HG03175 (cell line): ENCODE results near the gene TMCO1.
"Not testable (repeated sequence)": the region's sequence is repeated elsewhere in the genome, so short reads cannot be mapped to it uniquely, and the experiment has no call there.

Experiments
- ATAC-seq: cut with Tn5 transposase; IDR thresholded peaks from one replicate; pipeline ENCODE4 v1.9.1; 2021; ENCODE audit warnings: mild to moderate bottlenecking, moderate library complexity; ENCODE audit not compliant: unreplicated experiment

The TMCO1 gene

DNA sequence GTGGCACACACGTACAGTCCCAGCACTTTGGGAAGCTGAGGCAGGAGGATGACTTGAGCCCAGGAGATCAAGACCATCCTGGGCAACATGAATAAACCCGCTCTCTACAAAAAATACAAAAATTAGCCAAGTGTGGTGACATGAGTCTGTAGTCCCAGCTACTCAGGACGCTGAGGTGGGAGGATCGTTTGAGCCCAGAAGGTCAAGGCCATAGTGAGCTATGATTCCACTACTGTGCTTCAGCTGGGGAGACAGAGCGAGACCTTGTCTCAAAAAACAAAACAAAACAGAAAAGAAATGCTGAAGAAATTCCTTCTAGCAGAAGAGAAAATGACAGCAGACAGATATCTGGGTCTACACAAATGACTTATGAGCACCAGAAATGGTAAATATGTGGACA lies 80.6 kb downstream of the TMCO1 start:
- ATAC-seq: no peak

DNA sequence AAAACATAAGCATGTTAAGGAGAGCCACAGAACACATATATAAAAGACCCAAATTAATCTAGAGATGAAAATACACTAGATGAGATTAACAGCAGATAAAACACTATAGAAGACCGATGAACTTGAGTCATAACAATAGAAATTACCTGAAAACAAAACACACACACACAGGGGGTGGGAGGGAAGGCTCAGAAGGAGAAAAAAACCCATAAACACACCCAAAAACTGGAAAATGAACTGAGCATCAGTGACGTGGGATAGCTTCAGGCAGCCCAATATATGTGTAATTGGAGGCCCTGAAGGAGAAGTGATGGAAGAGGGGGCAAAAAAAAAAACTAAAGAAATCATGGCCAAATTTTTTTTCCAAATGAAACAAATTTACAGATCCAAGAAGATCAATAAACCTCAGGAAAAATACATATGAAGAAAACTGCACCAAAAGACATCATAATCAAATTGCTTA lies 81.7 kb downstream of the TMCO1 start:
- peak; percentile 56 for ATAC-seq

DNA sequence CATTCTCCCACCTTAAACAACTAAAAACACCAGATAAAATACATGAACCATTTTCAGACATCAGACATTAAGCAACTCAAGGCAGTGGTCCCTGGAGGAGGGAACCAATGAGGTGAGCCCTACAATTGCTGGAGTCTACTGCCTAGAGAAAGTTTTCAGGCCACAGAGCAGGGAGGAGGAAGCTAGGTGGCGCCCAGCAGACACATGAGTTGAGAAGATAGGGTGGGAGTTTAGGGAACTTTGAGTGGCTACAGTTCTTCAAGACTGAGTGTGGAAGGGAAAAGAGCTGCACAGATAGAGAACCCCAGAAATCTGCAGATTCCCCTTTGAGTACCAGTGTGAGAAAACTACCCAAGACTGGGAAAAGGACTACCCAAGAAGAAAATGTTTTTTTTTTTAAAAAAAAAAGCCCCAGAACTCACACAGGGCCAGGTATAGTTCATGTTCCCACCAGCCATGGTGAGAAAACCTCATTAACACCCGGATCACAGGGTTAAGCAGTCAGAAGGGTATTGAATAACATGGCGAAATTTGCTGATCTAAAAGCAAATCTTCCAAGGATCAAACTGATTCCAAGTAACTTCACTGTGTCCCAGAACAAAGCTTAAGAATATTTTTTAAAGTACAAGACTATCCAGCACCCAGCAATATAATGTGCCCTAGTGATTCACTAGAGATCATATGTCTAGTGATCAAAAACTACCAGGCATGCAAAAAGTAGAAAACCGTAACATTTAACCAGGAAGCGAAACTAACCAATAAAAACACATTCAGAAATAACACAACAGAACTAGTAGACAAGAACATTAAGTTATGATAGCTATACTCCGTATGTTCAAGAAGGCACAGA lies 82.3 kb downstream of the TMCO1 start:
- peak; percentile 79 for ATAC-seq

DNA sequence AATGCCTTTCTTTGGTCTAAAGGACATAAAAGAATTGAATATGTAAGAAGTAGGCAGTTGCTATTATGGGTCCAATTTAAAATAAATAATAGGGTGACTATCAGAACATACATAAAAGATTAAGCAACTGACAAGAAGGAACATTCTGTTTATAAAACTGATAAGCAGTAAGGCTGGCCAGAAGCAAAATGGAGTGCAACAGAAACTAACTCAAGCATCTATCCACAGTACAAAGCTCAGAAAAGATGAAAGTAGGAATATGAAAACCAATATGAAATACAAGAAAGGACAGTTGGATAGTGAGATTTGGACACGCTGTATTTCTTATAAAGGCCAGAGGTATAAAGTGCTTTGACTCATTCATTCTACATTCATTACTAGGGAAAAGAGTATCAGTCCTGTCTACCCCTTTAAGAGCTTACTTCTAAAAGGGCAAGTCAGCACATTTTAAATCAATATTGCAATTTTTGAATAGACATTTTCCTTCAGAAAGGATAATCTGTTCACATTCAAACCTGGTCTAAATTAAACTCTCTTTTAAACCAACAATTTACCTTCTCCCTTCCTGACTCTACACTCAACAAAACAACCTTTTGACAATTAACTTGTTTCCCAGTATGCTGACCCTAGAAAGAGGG lies 84.7 kb downstream of the TMCO1 start:
- no peak for ATAC-seq

DNA sequence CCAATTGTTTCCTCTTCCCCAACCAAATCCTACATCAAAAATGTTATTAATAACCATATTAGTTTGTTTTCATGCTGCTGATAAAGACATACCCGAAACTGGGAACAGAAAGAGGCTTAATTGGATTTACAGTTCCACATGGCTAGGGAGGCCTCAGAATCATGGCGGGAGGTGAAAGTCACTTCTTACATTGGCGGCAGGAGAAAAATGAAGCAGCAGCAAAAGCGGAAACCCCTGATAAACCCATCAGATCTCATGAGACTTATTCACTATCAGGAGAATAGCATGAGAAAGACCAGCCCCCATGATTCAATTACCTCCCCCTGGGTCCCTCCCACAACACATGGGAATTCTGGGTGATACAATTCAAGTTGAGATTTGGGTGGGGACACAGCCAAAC lies 87.9 kb downstream of the TMCO1 start:
- not testable (repeated sequence) for ATAC-seq

DNA sequence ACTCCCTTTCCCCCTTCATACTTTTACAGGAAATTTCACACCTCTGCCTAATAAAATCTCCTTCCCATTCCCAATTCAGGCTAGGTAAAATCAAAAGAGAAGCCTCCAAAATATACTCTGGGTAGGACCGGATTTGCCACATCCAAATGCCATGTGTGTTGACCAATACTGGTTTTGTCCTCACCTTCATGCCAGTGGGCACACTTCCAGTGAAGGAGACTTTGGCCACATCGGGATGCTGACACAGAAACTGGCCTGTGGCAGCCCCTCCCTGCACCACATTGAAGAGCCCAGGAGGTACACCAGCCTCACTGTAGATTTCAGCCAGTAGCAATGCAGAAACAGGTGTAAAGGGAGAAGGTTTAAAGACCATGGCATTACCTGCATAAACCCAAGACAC lies 88.4 kb downstream of the TMCO1 start:
- no peak for ATAC-seq

DNA sequence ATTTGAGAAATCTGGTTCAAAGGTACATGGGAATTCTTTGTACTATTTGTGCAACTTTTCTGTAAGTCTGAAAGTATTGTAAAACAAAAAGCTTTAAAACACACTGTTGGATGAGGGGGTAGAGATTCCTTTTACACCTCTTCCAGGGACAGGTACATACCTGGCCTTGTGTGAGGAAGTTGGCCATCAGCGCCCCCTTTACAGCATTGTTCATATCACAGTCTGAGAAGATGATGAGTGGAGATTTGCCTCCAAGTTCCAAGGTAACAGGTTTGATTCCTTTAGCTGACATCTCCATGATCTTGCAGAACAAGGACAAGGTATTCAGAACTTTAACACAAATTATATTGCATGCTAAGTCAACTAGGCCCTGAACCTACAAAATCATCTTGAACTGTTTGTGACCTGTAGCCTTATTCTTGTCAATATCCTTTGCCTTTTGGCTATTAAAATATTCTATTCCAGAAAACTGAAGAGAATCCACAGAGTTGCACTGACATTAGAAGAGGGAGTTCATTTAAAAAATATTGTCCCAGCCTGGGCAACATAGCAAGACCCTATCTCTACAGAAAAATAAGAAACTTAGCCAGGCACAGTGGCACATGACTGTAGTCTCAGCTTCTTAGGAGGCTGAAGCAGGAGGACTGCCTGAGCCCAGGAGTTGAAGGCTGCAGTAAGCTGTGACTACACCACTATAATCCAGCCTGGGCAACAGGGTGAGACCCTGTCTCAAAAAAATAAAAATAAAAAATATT lies 89.2 kb downstream of the TMCO1 start:
- ATAC-seq: no peak

DNA sequence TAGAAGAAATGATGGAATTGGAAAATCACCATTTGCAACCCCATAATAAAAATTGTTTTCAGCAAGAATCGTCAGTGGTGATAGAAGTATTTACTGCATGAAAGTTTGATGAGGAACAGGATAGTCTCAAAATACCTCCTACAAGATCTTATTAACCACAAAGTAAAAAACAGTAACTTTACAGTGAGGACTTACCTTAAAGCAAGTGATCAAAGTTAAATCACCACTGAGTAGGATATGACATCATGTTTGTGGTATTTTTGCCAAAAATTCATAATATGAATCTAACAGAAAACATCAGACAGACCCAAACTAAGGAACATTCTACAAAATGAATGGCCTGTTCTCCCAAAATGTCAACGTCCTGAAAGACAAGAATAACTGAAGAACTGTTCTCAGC lies 90.2 kb downstream of the TMCO1 start:
- ATAC-seq: no peak
